HG03139 (cell line): ENCODE measurements around the gene ITIH3.

Experiments
- ATAC-seq: cut with Tn5 transposase; IDR thresholded peaks from one replicate; pipeline ENCODE4 v1.9.1; 2021; ENCODE audit not compliant: unreplicated experiment

The ITIH3 gene

DNA sequence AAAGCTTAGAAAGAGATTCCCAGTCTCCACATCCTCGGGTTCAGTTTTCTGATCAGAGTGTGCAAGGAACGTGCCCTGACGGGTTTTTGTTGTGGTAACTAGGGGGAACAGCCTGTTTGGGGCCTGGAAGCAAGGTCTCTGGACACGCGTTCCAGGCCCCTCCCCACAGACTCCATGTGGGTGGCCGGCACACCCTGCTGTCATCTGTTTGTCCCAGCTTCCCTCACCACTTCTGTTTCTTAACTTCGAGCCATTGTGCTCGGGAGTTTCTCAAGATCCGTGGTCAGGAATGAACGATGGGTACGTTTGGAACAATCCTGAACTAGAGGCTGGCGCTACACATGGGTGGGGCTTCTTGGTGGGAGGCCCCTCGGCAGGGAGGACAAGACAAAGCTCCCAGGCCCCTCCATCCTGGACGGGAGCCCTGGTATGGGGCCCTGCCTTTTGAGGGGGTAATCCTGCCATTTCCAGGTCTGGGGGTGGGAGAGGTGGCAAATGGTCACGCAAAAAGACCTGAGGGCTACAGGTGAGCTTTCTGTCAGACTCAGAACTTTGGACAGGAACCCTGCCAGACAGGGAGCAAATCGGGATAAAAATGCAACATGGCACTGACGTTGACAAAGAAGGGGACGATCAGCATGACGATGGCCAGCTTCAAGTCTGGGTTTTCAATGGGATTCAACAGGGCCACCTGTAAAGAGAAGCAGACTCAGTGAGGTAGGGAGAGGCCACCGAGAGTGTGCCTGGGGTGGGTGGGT, 48.7 kb downstream of the ITIH3 start:
- no peak for ATAC-seq

DNA sequence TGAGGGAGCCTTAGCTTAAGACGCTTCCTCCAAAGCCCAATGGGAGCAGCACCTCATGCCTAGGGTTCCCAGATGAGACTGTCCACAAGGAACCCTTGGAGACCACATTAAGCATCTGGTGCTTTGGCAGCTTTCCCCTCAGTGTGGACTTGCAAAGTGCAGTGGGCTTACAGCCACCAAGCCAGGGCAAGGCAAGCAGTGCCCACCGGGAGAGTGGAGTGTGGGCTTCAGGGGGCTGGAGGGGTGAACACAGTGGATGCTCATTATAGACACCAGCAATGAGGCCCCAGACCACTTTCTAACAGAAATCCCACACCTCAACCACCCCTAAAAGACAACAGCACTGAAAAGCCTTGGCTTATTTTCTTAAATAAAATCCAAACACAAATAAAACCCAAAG, 49.3 kb downstream of the ITIH3 start:
- ATAC-seq, result no peak

DNA sequence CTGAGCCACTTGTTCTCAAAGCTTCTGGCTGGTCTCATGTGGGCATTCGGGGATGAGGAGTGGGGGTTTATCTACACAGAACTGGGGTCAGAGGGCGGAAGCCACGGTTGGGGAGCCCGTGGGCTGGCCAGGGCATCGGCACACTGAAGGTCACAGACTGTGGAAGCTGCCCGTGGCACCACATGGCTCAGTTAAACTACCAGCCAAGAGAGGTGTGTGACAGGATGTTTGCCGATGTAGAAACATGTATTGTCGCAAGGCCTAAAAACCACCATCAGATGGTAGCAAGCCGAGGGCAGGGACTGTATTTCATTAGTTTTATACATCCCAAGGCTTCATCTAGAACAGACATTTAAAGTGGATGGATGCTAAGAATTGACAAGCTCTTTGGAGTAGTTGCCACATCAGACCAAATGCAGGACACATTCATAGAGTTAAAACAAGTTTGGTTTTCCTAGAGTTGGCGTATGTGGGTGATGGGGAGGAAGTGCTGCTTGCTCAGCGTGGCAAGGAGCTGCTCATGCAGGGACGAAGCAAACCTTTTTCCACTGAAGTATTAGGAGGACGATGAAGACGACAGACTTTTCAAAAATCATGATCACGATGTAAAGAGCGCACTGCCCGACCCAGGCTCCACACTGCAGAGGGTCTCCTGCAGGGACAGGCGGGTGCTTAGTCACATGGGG, 49.8 kb downstream of the ITIH3 start:
- ATAC-seq, result no peak

DNA sequence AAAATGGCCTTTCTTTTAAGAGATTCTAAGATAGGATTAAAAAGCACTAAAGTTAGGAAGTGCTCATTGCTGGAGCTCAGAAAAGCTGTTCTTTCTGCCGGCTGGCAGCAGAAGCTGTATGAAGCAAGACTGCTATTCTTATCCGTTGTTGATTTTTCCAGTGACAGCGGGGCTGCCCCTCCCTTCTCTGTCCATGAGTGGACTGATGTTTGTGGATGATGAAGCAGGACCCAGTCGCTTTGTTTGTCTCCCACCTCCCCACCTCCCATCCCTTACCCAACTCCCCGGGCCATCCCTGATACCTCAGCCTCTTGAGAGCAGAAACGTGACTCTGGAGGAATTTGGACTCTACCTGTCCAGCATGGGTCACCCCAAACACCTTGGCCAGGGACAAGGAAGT, 50.6 kb downstream of the ITIH3 start:
- no peak for ATAC-seq

DNA sequence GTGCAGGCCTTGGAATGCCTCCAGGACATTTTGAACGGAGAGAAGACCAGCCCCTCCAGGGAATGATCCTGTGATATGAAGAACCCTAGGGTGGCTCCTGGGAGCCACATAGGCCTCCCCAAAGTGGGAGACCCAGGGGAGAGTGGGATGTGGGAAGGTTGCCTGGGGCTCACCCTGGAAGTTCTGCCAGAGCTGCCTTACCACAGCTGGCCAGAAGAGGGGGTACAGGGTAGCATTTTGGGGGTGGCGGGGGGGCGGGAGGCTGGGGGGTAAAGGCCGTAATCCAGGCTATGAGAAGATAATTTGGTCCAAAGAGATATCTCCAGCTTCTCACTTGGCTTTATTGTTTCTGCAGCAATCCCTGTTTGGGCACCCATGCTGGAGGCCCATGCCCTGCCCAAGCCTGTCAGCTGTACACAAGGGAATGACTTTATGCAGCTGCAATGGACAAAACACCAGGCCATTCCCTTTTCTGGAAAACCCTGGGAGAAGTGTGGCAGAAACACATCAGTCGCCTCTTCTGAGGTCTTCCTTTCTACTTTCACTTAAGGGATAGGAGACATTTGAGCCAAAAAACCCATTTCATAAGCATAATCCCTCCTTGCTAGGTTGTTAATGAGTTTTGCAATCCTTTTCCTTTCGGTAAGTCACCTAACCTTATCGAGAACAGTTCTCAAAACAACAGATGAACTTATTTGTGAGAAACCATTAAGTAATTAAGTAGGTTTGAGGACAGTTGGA, 51.3 kb downstream of the ITIH3 start:
- ATAC-seq, result no peak

DNA sequence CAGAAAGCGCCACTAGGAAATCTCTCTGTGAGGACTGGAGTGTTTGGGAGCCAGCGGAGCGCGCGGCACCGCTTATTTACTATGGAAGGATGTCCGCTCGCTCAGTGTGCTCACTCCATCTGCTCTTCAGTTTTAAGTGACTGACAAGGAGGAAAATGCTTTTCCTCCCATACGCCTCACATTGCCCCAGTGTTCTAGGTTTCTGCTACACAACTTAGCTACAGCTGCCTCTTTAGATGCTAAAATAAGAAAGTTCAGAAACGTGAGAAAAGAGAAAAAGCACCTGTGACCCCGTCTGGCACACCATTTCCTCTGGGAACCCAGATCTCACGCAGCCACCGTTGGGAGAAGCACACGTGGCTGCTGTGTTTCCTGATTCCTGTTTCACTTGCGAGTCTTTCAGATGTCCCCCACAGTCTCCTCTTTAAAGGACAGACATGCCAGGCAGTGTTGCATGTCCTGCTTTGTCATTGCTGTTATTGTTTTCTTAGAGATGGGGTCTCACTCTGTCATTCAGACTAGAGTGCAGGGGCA, 51.9 kb downstream of the ITIH3 start:
- no peak for ATAC-seq

DNA sequence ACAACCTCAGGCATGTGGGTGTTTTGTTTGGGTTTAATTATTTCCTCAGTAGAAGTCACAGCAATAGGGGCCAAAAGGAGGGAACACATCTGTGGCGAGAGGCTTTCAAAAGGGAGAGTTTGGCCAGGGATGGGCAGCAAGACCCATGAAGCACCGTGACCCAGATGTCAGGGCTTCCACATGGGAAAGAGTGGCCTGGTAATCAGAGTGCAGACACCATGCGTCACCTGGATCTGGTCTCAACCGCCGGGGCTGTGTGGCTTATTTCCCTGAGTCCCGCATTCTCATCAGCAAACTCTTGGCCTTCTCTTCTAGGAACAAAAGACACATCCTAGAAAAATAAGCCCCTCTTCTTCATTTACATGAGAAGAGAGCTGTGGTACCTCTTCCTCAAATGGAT, 52.6 kb downstream of the ITIH3 start:
- ATAC-seq, result no peak

DNA sequence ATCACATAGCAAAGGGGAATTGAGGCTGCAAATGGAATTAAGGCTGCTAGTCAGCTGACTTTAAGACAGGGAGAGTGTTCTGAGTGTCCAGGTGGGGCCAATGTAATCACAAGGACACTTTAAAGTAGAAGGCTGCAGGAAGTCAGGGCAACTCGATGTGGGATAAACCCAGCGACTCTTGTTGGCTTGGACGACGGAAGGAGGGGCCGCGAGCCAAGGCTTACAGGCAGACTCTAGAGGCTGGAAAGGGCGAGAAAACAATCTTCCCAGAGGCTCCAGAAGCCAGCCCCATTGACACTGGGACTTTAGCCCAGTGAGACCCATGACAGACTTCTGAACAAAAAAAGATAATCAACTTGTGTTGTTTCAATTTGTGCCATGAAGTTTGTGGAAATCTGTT, 53.1 kb downstream of the ITIH3 start:
- no peak for ATAC-seq

DNA sequence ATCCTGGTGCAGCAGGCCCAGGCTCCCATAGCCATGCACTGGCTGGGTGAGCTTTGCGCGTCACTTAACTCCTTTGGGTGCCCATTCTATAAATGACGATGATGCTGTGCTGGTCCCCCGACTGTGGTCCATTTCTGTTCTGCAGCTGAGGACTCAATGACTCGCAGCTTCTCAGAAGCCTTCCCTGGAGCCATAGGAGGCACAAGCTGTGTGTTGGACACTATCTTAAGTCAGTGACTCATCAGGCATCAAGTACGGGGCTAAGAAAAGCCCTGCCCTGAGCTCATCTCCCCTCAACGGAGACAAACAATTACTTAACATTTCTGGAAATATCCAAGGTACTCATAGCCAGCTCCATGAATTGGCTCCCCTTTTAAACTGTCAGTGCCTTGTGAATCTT, 54.0 kb downstream of the ITIH3 start:
- no peak for ATAC-seq

DNA sequence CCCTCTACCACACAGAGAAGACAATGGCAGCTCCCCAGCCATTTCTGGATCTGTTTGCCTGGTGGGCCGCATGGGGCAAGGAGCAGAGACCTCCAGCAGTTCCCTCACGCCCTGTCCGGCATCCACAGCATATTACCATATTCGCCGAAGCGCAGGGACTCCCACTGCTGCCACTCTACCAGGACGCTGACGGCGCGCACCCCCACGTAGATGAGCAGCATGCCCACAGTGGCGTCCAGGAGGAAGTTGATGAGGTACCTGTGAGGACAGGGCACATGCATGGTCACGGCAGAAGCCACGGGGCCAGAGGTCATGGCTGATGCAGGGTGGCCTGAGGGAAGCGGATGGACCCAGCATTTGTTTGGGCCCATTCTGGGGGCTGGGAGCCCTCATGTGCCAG, 55.1 kb downstream of the ITIH3 start:
- ATAC-seq, result no peak

DNA sequence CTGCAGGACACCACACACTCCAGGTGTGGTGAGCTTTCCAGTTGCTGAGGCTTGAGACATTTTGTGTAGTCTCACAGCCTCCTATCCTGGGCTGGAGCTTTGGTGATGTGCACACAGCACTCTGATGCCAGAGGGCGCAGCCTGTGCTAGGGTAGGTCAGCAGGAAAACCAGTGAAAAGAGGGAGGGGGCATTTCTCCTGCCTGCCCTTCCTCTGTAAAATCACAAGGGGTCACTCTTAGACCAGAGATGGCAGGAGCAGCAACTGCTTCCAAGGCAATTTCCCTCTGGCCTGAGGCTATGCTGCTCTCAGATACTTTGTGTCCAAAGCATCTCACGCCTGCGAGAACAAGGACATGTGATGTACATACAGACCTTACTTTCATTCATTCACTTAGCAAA, 56.8 kb downstream of the ITIH3 start:
- no peak for ATAC-seq

DNA sequence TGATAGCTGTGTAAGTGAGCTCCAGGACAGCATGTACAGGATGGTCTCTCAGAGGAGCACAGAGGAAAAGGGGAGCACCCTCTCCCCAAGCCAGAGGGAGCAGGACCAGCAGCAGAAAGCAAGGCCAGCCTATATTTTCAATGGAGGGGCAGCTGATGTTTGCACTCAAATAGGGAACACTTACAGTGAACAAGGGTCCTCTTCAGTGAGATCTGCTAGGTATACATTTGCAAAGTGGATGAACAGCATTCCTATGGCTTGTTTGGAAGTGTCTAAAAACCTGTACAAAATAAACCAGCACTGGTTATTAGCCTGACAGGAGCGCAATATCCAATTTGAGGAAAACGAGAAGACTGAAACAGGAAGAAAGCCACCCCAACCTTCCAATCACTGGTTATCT, 57.8 kb downstream of the ITIH3 start:
- ATAC-seq, result no peak

DNA sequence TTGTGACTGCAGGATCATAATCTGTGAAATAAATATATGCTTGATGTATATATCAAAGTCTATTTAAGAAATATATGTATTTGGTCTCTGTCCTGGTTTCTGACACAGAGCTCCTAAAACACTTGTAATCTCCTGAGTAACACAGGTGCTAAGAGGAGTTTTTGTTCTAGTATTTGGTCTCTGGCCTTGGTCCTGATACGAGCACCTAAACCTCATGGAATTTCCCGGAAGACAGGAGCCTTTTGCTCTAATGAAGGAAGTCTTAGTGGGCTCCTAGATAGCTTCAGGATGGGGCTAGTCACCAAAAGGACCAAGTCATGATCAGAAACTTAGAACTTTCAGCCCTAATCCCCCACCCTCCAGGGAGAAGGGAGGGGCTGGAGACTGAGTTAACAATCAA, 59.4 kb downstream of the ITIH3 start:
- ATAC-seq, result no peak

DNA sequence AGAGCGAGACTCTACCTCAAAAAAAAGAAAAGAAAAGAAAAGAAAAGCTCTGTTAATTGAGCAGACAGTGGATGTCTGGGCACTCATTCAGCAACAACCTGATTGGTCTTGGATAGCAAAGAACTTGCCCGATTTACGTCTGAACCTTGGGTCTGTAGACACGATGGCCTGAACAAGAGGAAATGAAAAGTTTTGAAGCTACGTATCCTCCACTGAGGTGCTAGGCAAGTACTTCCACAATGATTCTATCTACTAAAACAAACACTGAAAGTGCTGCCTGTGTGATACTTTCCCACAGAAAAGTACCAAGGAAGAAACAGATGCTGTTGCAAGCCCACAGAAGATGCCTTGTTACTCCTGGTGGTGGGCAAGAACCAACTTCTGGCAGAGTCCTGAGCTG, 62.1 kb downstream of the ITIH3 start:
- ATAC-seq, result no peak

DNA sequence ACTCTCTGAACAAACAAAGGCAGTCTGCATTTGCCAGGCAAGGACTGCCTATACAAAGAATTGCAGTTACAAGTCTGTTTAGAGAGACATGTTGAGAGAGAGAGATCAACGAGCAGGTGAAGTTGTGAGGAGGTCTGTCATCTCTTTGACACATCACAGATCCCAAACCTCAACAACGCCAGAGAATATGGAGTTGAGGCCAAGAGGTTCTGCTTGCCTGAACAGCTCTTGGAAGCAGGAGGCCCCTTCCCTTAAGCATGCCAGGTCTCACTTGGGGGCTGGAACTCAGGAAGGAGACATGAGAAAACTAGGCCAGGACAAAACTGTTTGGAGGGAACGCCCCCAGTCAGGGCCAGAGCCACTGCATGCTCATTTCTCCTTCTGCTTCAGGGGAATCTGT, 62.5 kb downstream of the ITIH3 start:
- no peak for ATAC-seq

DNA sequence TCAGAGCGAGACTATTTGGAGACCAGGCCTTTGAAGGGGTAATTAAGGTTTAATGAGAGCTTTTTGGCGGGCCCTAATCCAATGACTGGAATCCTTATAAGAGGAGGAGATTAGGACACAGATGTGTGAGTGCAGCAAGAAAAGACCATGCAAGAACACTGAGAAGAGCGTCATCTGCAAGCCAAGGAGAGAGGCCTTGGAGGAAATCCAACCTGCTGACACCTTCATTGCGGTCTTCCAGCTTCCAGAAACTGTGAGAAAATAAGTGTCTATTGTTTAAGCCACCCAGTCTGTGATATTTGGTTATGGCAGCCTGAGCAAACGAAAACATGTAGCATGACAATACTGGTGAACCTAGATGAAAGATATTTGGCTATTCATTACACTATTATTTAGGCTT, 63.3 kb downstream of the ITIH3 start:
- ATAC-seq, result no peak
